GM19452 (cell line): ENCODE data around the gene MT1E.

ENCODE experiments used
- ATAC-seq: cut with Tn5 transposase; IDR thresholded peaks from one replicate; pipeline ENCODE4 v1.9.1; 2021; ENCODE audit not compliant: unreplicated experiment

MT1E gene

DNA sequence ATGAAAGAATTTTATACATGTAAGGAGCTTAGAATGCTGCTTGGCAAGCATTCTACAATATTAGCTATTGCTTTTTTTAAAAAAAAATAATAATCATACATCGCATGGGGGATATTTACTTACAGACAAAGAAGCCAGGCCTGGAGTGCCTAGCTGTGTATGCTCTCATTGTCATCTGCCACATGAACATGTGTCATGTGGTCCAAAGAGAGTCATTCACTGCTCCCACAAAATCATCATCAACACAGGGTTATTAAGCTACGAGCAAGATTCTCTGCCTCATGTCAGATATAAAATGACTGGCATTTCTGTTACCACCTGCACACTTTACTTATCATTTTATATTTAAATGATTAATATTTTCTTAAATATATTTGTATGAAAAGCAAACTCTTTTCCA lies 1.9 kb upstream of the MT1E start:
- ATAC-seq = no peak

DNA sequence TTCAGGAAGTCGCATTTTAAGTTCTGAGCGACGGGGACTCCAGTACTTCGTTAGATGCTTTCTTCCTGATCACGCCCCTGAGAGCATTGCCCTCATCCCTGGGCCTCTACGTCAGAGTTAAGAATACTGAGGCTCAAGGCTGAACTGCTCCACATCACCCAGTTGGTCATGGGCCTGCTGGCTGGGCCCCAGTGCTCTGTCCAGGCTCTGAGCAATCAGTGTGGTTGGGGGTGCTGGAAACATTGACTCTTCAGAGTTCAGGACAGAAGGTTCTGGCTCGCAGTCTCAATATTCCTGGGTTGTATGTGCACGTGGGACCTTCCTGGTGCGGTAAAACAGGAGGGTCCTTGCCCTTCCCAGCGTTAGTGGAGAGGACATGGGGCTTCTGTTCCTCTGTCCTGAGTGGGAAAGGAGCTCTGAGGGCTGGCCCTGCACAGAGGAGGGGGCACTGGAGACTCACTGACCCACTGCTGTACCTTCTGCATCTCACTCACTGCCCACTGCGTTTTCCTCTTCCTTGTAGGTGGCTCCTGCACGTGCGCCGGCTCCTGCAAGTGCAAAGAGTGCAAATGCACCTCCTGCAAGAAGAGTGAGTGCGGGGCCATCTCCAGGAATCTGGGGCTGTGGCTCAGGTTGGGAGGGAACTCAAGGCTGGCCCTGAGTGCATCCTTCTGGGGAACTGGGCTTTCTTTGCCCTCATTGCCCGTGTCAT lies 518 bp downstream of the MT1E start:
- ATAC-seq = no peak

DNA sequence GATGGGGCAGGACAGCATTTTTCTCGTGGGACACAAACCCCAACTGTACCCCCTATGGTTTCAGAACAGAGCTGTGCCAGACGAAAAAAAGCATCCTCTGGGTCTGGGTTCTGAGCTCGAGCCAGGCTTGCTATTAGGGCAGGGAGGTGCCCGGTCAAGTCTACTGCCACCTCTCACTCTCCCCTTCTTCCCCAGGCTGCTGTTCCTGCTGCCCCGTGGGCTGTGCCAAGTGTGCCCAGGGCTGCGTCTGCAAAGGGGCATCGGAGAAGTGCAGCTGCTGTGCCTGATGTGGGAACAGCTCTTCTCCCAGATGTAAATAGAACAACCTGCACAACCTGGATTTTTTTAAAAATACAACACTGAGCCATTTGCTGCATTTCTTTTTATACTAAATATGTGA lies 1.1 kb downstream of the MT1E start:
- ATAC-seq = no peak

DNA sequence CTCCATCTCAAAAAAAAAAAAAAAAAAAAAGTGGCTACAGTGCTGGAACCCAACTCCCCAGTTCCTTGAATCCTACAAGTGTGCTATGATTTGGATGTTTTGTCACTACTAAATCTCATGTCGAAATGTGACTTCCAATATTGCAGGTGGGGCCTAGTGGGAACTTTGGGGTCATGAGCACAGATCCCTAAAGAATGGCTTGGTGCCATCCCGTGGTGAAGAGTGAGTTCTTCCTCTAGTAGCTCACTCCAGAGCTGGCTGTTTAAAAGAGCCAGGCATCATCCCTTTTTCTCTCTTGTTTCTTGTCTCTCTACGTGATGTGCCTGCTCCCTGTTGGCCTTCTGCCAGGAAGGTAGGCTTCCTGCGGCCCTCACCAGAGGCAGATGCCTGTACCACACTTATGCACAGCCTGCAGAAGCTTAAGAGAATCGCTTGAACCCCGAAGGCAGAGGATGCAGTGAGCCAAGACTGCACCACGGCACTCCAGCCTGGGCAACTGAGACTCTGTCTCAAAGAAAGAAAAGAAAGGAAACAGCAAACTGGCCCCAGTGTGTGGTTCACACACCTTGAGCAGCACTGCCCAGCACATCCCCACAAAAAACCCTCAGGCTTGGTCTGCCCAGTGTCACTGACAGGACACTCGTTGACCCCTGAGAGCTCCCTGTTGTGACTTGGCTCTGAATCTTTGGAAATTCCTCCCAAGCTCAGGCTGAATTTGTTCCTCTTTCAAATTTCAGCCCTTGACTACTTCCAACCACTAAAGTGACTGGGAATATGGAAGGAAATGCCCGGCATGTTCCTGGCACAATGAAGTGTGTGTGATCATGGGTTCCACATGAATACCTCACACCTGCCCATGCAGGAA lies 3.1 kb downstream of the MT1E start:
- no peak for ATAC-seq

DNA sequence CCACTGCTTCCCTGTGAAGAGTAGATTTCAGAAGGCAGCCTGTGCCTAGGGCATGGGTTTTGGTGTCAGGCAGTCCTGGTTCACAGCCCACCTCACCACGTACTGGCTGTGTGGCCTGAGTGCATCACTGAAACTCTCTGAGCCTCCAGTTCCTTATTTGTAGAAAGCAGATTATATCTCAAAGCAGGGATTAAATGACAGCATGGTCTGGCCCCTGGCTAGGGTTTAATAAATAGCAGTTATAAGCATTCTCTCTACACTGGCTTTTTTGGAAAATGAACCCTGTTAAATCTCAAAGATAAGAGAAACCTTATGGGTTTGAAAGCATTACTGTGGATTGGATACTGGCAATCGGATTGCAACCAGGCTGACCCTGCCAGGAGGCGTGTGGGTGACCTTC lies 4.0 kb downstream of the MT1E start:
- no peak for ATAC-seq

DNA sequence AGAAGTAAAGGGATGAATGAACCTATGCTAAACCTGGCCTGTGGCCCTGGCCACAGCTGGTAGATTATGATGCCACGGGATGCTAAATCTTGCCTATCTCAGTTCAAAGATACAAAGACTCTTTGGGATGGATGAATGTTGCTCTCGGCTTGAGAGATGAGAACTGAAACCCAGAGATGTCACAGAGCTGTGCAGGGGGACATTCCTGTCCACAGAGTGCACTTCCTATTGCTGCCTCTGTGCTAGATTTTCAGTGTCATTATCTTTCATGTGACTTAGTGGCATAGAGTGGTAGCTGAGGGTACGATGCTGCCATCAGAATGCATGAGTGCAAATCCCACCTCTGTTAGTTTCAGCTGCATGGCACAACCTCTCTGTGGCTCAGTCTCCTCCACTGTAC lies 4.6 kb downstream of the MT1E start:
- peak; percentile 85 for ATAC-seq

DNA sequence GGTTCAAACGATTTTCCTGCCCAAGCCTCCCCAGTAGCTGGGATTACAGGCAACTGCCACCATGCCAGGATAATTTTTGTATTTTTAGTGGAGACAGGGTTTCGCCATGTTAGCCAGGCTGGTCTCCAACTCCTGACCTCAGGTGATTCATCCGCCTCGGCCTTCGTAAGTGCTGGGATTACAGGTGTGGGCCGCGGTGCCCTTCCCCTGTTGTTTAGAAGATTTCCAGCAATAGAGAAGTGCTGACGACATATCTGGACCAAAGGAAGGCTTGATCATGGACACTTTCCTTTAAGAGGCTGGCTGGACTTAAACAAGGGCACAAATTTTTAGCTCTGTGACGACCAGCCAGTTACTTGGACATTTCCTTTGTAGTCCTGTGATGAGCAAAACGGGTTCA lies 5.6 kb downstream of the MT1E start:
- ATAC-seq = no peak

DNA sequence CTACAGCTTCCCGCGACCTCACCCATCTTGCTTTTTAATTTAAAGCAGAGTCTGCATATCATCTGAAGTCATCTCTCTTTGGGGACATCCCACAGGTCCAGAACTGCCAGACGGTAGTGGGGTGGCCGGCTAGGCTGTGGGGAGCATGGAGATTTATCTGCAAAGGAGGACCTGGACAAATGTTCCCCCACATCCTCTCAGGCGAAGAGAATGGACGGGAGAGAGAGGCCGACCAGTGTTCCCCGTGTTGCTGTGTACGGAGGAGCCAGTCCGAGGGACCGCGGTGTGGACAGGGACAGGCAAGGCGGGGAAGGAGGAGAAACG lies 6.2 kb downstream of the MT1E start:
- ATAC-seq = no peak

DNA sequence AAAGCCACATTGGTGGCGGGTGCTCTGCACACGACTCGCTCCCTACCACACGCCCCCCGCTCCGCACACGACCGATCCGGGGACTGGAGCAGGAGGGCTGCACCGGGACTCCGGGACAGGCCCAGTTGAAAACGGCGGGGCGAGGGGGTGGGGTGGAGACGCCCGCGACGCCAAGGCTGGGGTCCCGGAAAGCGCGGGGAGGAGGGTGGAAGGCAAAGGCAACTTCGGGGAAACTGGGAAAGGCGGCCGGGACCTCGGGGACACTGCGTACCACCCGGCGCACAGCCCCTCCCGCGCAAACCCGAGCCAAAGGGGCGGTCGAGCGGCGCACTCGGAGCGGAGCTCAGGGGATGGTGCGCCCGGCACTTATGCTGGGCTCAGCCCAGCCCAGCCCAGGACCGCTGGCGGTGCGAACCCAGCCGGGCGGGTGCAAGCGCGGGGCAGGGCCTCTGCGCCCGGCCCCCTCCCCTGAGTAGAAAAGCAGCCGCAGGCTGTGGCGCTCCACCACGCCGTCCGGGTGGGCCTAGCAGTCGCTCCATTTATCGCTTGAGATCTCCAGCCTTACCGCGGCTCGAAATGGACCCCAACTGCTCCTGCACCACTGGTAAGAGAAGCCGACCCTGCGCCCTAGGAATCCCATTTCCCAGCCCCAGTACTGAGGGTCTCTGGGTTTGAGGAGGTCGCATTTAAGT lies 6.7 kb downstream of the MT1E start, which contains the start of gene MT1M:
Gene MT1M (plus strand): TSS at position 504 of the 692 bp plus-strand sequence. CDS start 73 bp downstream, at position 577.
- ATAC-seq = no peak

DNA sequence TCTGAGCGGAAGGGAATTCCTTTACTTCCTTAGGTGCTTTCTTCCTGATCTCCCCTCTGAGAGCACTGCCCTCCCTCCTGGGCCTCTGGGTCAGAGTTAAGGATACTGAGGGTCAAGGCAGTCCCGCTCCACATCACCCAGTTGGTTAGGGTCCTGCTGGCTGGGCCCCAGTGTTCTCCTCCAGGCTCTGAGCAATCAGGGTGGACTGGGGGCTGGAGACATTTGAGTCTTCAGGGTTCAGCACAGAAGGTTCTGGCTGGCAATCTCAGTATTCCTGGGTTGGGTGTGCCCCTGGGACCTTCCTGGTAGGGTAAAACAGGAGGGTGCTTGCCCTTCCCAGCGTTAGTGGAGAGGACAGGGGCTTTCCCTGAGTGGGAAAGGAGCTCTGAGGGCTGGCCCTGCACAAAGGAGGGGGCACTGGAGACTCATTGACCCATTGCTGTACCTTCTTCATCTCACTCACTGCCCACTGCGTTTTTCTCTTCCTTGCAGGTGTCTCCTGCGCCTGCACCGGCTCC lies 7.3 kb downstream of the MT1E start:
- ATAC-seq = no peak

DNA sequence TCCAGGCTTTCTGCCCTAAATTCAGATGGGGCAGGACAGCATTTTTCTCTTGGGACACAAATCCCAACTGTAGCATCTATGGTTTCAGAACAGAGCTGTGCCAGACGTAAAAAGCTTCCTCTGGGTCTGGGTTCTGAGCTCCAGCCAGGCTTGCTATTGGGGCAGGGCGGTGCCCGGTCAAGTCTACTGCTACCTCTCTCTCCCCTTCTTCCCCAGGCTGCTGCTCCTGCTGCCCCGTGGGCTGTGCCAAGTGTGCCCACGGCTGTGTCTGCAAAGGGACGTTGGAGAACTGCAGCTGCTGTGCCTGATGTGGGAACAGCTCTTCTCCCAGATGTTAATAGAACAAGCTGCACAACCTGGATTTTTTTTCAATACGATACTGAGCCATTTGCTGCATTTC lies 8.0 kb downstream of the MT1E start:
- ATAC-seq = no peak

DNA sequence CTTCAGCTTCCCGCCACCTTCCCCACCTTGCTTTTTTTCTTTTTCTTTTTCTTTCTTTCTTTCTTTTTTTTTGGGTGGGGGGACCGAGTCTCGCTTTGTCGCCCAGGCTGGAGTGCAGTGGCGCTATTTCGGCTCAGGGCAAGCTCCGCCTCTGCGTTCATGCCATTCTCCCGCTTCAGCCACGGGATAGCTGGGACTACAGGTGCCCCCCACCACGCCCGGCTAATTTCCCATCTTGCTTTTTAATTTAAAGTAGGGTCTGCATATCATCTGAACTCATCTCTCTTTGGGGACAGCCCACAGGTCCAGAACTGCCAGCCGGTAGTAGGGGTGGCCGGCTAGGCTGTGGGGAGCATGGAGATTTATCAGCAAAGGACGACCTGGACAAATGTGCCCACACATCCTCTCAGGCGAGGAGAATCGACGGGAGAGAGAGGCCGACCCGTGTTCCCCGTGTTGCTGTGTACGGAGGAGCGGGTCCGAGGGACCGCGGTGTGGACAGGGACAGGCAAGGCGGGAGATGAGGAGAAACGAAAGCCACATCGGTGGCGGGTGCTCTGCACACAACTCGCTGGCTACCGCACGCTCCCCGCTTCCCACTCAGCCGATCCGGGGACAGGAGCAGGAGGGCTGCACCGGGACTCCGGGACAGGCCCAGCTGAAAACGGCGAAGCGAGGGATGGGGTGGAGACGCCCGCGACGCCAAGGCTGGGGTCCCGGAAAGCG lies 9.3 kb downstream of the MT1E start:
- ATAC-seq = no peak

DNA sequence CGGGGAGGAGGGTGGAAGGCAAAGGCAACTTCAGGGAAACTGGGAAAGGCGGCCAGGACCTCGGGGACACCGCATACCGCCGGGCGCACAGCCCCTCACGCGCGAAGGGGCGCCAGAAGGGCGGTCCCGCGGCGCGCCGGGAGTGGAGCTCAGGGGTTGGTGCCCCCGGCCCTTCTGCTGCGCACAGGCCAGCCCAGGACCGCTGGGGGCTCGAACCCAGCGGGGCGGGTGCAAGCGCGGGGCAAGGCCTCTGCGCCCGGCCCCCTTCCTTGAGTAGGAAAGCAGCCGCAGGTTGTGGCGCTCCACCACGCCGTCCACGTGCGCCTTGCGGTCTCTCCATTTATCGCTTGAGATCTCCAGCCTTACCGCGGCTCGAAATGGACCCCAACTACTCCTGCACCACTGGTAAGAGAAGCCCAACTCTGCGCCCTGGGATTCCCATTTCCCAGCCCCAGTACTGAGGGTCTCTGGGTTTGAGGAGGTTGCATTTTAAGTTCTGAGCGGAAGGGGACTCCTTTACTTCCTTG lies 9.9 kb downstream of the MT1E start:
- ATAC-seq = no peak

DNA sequence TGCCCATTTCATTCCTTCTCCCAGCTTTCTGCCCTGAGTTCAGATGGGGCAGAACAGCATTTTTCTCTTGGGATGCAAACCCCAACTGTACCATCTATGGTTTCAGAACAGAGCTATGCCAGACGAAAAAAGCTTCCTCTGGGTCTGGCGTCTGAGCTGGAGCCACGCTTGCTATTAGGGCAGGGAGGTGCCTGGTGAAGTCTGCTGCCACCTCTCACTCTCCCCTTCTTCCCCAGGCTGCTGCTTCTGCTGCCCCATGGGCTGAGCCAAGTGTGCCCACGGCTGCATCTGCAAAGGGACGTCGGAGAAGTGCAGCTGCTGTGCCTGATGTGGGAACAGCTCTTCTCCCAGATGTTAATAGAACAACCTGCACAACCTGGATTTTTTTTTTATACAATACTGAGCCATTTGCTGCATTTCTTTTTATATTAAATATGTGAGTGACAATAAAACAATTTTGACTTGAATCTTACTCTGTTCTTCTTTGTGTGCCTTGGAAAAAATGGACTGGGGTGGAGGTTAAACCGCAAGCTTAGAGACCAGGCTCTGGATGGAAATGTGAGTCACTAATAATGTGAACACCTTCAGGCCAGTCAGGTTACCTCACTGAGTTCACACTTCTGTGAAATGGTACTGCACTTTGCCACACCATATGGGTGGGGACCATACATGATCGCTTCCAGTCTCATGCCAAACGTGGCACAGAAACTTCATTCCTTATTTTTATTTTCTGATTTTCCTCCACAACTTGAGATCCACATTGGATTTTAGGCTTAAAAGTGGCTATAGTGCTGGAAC lies 11.2 kb downstream of the MT1E start:
- no peak for ATAC-seq

DNA sequence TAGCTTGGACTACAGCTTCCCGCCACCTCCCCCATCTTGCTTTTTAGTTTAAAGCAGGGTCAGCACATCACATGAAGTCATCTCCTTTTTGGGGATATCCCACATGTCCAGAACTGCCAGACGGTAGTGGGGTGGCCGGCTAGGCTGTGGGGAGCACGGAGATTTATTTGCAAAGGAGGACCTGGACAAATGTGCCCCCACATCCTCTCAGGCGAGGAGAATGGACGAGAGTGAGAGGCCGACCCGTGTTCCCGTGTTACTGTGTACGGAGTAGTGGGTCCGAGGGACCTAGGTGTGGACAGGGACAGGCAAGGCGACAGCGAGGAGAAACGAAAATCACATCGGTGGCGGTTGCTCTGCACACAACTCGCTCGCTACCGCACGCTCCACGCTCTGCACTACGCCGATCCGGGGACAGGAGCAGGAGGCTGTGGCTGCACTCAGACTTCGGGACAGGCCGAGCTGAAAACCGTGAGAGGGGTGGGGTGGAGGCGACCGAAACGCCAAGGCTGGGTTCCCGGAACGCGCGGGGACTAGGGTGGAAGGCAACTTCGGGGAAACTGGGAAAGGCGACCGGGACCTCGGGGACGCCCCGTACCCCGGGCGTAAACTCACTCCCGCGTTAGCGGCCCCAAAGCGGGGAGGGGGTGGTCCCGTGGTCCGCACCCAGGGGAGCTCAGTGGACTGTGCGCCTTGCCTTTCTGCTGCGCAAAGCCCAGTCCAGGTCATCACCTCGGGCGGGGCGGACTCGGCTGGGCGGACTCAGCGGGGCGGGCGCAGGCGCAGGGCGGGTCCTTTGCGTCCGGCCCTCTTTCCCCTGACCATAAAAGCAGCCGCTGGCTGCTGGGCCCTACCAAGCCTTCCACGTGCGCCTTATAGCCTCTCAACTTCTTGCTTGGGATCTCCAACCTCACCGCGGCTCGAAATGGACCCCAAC lies 12.5 kb downstream of the MT1E start, which contains the start of gene MT1A:
Gene MT1A (plus strand): TSS at position 853 of the 937 bp plus-strand sequence. CDS start 73 bp downstream, at position 926.
- ATAC-seq = no peak

DNA sequence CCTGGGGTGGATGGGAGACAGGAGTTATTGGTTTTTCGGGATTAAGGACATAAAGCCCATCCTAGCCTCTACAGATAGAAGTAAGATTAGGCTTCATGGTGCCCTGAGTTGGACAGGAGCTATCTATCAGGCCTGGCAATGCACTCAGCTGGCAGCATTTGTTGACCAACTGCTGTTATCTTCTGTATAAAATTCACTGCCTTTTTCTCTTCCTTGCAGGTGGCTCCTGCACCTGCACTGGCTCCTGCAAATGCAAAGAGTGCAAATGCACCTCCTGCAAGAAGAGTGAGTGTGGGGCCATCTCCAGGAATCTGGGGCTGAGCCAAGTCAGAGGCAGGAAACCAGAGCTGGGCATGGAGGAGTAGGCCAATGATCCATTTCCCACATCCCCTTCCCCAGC lies 13.5 kb downstream of the MT1E start:
- ATAC-seq = no peak

DNA sequence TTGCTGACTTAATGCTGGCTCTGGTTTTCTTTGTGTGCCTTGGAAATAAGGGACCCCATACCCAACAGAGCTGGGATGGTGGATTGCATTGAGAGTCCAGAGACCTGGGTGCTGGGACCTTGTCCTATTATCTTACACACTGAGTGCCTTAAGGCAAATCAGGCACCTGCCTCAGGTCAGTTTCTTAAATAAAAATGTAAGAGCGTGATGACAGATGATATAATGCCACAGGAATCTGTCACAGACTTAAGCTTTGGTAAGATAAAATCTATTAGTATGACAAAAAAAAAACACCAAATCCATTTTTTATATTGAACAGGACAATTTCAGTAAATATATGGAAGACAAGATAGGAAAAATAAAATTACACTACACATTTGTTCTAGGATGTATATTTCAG lies 14.5 kb downstream of the MT1E start:
- ATAC-seq = no peak

DNA sequence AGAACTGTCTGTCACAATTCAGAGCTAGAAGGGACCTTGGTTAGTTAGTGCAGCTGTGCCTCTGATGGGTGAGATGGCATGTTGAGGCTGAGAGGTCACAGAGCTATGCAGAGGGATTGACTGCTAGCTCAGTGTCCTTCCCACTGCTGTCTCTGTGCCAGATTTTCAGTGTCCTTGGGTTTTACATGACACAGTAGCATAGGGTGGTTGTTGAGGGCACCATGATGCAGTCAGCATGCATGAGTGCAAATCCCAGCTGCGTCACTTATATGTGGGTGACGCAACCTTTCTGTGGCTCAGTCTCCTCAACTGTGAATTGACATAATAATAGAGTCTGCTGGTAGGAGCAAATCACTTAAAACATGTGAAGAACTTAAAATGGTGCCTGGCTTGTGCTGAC lies 15.6 kb downstream of the MT1E start:
- ATAC-seq = no peak
